GM21526 (cell line): ENCODE results near the gene SLC30A5.
"Not testable (repeated sequence)": the region's sequence is repeated elsewhere in the genome, so short reads cannot be mapped to it uniquely, and the experiment has no call there.

ENCODE experiments used
- ATAC-seq: cut with Tn5 transposase; IDR thresholded peaks from one replicate; pipeline ENCODE4 v1.9.1; 2021; ENCODE audit warnings: moderate library complexity; ENCODE audit not compliant: unreplicated experiment, low FRiP score

Gene SLC30A5

GRCh38 chr5:69093771-69094482 lies at the start of gene SLC30A5:
SLC30A5 (plus strand) TSS chr5:69094014; CDS start chr5:69094256, 242 bp downstream.
- ATAC-seq = peak; percentile 97

GRCh38 chr5:69045213-69045612 lies 48.6 kb upstream of the SLC30A5 start:
- not testable (repeated sequence) for ATAC-seq

DNA sequence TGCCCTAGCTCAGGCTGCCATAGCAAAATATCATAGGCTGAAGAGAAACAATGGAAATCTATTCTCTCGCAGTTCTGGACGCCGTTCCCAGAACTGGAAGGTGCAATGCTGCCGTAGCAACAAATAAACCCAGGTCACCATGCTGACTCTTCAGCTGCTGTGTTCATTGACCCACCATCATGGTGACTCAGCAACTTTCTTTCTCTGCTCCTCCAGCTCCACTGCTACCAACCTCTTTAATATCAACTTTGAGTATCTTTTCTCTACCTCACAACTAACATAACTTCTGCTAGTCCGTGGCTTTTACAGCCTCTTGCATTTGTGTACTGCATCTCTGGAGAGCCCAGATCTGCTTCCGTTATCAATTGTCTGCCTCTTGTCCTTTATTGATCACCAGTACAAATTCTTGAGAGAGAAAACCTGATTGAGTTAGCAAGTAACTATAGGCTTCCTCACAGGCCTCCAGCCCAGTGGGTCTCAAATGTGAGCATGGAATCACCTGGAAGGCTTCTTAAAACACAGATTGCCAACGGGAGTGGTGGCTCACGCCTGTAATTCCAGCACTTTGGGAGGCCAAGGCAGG lies 47.3 kb upstream of the SLC30A5 start:
- no peak for ATAC-seq

DNA sequence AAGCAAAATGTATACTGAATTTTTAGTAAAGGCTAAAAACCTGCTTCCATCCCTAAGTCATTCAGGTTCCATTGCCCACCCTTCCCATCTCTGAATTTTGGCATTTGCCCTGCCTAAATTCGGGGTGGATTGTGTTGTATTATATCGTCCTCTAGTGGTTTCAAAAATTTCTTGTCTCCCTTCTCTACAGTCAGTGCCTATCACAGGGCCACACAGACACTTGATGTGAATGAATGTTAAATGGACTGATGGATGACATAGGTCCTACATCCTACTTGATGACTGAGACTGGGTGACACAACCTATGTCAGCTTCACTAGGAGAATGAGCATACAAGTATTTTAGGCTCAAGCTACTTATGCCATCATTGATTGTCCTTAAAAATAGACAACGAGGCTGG lies 45.6 kb upstream of the SLC30A5 start:
- no peak for ATAC-seq

DNA sequence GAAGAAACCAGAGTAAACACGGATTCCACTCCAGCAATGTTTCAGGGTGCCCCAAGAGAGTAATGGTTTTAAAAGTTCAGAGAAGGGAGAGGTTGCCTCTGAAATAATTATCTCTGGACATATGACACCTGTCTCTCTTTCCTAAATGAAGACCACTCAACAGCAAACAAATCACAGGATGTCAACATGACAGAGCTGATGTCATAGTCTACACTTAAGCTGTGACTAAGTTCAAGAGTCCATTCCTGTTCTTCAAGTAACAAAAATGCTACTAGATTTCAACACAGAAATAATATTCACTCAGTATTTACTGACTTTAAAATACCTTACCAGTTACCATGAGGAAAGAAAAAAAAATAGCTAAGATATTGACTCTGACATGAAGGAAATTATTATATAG lies 44.7 kb upstream of the SLC30A5 start:
- ATAC-seq = no peak

DNA sequence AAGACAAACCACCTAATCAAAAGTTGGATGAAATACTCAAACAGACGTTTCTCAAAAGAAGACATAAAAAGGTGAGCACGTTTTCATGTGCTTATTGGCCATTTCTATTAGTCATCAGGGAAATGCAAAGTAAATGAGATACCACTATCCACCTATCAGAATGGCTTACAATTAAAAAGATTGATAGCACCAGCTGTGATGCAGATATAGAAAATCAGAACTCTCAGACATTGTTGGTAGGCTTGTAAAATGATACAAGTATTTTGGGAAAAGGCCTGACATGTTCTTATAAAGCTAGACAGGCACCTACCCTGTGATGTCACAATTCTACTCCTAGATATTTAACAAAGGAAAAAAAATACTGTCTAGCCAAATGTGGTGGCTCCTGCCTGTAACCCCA lies 44.0 kb upstream of the SLC30A5 start:
- no peak for ATAC-seq

DNA sequence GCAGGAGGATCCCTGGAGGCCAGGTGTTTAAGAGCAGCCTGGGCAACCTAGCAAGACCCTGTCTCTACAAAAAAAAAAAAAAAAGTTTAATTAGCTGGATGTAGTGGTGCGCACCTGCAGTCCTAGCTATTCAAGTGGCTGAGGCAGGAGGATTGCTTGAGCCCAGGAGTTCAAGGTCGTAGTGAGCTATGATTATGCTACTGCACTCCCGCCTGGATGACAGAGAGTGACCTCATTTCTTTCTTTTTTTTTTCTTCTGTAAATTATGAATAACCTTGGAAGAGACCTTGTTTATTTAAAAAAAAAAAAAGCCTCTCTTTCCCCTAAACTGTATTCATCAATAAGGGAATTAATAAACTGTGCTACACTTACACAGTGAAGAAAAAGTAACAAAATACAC lies 43.6 kb upstream of the SLC30A5 start:
- ATAC-seq = no peak

GRCh38 chr5:69052181-69052580 lies 41.6 kb upstream of the SLC30A5 start:
- ATAC-seq = no peak

DNA sequence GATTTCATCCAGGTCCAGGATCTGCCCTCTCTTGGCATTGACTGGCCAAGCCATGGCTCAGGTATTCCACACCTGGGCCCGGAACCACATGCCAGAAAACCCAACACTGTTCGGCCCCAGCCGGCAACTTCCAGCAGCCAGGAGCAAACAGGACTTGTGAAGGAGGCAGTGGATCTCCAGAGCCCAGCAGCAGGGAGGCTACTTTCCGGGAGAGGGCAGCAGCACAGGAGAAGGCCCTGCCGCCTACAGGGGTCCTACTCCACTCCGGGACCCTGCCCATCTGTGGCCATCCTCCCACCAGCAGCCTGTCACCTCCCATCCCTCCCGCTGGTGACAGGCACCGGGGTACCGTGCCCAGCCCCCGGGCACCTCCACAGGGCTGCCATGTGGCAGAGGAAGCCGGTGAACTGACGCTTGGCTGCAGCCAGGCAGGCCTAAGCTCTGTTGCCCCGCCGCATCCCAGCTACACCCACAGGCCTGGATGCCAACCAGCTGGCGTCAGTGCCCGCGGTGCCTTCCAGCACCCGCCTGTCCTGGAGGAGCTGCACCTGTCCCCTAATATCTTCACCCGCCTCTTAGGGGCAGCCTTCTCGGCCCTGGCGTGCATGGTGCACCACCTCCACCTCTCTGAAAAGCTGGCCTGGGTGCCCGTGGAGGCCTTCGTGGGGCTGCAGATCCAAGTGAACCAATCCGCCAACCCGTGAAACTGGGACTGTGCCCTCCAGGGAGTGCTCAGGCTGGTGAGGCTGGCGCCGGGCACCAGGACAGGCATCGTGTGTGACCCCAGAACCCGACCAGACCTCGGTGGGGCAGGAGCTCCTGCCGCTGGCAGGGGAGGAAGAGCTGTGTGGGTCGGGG lies 18.9 kb upstream of the SLC30A5 start:
- ATAC-seq = no peak

GRCh38 chr5:69075522-69076179 lies 18.2 kb upstream of the SLC30A5 start:
- no peak for ATAC-seq

DNA sequence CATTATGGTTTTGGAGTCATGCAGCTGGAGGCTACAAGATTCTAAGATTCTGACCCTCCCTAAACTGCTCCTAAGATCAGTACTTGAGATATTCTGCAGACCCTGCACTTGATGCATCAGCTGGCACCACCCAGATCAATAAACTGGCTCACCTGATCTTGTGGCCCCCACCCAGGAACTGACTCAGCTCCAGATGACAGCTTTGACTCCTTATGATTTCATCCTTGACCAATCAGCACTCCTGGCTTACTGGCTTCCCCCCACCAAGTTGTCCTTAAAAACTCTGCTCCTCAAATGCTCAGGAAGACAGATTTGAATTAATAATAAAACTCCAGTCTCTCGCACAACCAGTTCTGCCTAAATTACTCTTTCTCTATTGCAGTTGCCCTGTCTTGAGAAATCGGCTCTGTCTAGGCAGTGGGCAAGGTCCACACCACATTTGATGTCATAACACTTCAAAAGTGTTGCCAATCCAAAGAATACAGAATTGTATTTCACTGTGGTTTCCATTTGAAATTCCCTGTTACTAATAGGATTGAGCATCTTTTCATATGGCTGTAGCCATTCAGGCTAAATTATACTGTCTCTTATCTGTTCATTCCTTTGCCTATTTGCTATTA lies 14.8 kb upstream of the SLC30A5 start:
- no peak for ATAC-seq

GRCh38 chr5:69079556-69079955 lies 14.3 kb upstream of the SLC30A5 start:
- no peak for ATAC-seq

DNA sequence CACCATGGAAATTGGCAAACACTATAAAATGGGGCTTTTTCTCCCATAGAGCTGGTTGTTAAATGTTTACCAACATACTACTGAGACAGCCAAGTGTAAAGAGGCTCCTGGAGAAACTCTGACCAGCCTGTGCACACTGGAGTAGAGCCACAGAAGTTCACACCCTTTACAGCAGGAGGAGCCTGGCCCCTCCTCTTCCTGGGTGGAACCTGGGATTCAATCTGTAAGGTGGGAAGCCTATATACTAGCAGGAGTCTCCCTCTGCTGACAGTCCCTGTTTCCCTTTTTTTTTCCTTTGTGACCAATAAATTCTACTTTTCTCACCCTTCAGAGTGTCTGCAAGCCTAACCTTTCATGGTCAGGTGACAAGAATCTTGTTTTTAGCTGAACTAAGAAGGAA lies 10.4 kb upstream of the SLC30A5 start:
- ATAC-seq = no peak

DNA sequence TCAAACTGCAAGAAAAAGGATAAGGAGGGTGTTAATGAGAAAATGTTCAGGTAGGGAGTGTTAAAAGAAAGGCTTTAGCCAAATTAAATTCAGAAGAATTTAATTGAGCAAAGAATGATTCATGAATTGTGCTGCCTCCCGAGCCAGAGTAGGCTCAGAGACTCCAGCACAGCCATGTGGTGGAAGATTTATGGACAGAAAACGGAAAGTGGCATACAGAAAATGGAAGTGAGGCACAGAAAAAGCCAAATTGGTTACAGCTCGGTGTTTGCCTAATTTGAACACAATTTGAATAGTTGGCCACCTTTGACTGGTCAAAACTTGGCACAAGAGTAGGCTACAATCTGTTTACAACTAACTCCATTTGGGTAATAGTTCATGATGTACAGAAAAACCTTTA lies 9.6 kb upstream of the SLC30A5 start:
- no peak for ATAC-seq

- no peak for ATAC-seq
Measured at GRCh38 chr5:69084903-69085302, 8.9 kb upstream of the SLC30A5 start.

DNA sequence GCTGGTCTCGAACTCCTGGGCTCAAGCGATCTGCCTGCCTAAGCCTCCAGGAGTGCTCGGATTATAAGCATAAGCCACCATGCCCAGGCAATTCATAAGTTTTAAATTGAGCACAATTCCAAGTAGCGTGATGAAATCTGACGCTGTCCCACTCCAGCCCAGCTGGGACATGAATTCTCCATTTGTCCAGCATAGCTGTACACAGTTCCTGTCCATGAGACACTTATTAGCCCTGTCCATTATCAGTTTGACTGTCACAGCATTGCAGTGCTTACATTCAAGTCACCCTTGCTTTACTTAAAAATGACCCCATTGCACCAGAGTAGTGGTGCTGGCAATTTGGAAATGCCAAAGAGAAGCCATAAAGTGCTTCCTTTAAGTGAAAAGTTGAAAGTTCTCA lies 7.6 kb upstream of the SLC30A5 start:
- ATAC-seq = no peak

DNA sequence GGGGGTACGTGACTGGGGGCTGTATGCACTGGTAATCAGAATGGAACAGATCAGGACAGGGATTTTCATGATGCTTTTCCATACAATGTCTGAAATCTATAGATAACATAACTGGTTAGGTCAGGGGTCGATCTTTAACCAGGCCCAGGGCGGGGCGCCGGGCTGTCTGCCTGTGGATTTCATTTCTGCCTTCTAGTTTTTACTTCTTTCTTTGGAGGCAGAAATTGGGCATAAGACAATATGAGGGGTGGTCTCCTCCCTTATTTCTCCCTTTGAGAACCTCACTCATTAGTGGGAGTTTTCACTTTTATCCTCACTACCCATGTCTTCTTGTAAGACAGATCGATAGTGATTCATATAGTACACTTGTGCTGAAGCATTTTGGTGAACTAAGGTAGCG lies 5.8 kb upstream of the SLC30A5 start:
- ATAC-seq = not testable (repeated sequence)

DNA sequence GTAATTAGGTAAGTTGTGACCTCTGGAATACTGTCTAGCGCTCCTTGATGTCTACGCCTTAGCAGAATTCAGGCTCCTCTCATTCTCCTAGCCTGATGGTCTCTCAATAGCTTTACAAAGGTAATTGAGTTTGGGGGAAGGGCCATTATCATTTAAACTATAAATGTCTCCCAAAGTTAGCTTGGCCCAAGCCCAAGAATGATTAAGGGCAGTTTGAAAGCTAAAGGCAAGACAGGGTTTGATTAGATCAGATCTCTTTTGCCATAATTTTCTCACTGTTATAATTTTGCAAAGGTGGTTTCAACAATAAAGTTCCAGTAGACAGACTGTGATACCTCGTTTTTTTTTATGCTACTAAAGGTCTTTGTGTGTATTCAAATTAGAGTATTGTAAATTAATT lies 3.7 kb upstream of the SLC30A5 start:
- no peak for ATAC-seq

DNA sequence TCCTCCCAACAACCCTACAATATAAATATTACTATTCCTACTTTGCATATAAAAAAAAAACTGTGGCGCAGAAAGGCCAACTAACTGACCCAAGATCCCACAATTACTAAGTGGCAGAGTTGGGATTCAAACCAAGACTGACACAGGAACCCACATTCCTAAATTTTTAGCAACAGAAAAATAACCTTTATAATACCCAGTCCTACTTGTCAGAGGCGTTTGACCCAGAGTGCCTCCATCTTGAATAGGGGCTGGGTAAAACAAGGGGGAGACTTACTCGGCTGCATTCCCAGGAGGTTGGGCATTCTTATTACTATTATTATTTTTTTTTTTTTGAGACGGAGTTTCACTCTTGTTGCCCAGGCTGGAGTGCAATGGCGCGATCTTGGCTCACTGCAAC lies 2.0 kb upstream of the SLC30A5 start:
- ATAC-seq = no peak

DNA sequence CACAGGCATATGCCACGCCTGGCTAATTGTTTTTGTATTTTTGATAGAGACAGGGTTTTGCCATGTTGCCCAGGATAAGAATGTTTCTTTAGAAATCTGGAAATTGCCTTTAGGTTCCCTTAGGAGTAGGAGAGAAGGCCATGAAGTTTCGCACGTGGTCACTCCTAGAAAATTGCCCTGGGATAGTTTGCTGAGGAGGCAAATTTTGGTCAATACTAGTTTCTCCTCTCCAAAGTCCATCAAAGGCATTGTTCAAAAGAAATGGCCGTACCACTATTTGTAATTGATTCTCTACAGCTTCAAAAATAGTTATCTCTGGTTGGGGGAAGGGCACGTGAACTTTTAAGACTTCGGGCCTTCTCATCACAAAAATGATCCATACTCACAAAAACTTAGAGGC lies 845 bp upstream of the SLC30A5 start:
- no peak for ATAC-seq

- no peak for ATAC-seq
Measured at GRCh38 chr5:69099302-69099701, 5.5 kb downstream of the SLC30A5 start.
